Stimulated activated CD4-positive, alpha-beta T cell treated with anti-CD3 and anti-CD28 coated beads, TNF-alpha, amount 100 ng/mL, for 1 hour (primary cell): Measurements from ENCODE around the gene ZNF782.
"Not testable (repeated sequence)": the region's sequence is repeated elsewhere in the genome, so short reads cannot be mapped to it uniquely, and the experiment has no call there.

Experiments
- DNase-seq, 3 donors: peaks; one replicate each; pipeline ENCODE4 v3.0.0-alpha.2; 2020; ENCODE audit warnings: low read depth in 3 of 3, low spot score in 1 of 3

ZNF782 gene

GRCh38 chr9:96854651-96855273 is 448 bp upstream of the ZNF782 start:
- DNase-seq = no peak

DNA sequence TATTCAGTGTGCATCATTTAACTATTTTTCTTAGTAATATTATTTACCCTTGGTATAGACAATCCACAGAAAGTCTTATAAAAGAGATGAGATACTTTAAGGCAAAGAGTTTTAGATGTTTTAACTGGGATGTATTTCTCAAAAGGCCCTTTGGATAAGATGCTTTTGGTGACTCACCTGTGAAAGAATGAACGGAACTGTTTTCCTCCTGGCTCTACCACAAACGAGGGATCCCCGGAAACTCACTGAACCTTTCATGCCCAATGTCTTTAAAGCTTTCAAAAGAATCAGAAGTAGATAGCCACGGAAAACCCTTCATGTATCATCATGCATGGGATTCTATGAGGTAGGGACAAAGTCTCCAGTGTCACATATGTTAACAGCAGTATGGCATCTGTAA is 1.6 kb downstream of the ZNF782 start:
- DNase-seq = no peak

- no peak for DNase-seq
Measured at GRCh38 chr9:96844040-96844439, 10.3 kb downstream of the ZNF782 start.

- no peak for DNase-seq
Measured at GRCh38 chr9:96818533-96818932, 35.8 kb downstream of the ZNF782 start.

DNA sequence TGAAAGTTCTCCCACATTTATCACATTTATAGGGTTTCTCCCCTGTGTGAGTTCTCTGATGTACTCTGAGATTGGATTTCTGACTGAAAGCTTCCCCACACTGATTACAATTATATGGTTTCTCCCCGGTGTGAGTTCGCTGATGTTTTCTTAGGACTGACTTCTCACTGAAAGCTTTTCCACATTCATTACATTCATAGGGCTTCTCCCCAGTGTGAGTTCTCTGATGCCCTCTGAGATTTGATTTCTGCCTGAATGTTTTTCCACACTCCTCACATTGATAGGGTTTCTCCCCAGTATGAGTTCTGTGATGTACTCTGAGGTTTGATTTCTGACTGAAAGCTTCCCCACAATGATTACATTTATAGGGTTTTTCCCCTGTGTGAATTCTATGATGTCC is 36.3 kb downstream of the ZNF782 start:
- no peak for DNase-seq

DNA sequence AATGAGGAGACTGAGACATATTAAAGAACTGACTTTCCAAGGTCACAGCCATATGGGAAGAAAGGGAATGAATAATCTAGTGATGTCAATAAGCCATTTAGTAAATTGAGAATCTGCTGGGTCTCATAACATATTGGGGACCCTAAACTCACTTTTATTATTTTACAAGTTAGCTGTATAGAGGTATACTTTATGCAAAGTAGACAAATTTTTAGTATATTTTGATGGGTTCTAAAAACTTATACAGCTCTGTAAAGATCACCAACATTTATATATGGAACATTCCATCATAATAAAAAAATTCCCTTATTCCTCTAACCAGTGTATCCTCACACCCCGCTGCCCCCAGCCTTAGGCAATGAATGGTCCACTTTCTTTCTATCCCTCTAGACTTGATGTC is 40.7 kb downstream of the ZNF782 start:
- no peak for DNase-seq

DNA sequence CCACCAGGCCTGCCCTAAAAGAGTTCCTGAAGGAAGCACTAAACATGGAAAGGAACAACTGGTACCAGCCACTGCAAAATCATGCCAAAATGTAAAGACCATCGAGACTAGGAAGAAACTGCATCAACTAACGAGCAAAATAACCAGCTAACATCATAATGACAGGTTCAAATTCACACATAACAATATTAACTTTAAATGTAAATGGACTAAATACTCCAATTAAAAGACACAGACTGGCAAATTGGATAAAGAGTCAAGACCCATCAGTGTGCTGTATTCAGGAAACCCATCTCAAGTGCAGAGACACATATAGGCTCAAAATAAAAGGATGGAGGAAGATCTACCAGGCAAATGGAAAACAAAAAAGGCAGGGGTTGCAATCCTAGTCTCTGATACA is 55.4 kb downstream of the ZNF782 start:
- DNase-seq = not testable (repeated sequence)

GRCh38 chr9:96784021-96784420 is 70.3 kb downstream of the ZNF782 start:
- DNase-seq = no peak

DNA sequence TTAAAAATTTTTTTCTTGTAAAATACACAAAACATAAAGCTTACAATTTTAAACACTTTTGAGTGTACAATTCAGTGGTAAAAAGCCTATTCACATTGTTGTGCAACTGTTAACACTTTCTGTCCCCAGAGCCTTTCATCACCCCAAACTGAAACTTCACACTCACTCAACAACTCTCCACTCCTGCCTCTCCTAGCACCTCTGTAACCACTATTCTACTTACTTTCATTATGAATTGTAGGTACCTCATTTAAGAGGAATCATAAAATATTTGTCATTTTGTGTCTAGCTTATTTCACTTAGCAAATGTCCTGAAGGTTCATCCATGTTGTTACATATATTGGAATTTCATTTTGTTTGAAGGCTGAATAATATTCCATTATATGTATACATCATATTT is 72.1 kb downstream of the ZNF782 start:
- DNase-seq = no peak

DNA sequence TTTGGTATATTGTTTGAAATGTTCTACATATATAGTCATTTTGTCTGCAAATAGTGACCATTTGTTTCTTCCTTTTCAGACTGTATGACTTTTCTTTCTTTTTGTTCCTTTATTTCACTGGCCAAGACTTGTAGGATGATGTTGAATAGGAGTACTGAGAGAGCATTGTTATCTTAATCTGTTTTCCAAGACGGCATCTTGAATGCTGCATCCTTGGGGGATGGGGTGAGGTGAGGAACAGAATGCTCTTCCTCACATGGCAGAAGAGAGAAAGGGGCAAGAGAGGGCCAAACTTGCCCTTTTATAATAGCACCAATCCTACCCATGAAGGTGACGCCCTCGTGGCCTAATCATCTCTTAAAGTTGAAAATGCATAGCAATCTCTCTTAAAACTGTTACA is 72.8 kb downstream of the ZNF782 start:
- no peak for DNase-seq

DNA sequence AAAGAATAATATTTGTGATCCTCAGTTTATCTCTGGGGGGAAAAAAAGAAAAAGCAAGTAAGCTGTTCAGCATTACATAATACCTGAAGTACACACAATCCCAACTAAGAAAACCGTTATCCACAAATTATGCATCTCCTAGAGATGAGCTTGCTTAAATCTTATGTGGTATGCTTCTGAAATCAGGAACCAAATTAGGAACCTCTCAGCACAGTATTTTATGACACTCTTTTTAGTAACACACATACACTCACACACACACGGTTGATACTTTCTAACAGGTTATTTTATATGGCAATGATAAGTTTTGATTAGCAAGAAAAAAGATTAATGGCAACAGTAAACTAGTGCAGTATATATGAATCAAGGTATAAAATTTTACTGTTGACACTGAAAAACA is 75.2 kb downstream of the ZNF782 start:
- DNase-seq = no peak

GRCh38 chr9:96777426-96777864 is 76.9 kb downstream of the ZNF782 start:
- no peak for DNase-seq

GRCh38 chr9:96771124-96771523 is 83.2 kb downstream of the ZNF782 start:
- DNase-seq = no peak

DNA sequence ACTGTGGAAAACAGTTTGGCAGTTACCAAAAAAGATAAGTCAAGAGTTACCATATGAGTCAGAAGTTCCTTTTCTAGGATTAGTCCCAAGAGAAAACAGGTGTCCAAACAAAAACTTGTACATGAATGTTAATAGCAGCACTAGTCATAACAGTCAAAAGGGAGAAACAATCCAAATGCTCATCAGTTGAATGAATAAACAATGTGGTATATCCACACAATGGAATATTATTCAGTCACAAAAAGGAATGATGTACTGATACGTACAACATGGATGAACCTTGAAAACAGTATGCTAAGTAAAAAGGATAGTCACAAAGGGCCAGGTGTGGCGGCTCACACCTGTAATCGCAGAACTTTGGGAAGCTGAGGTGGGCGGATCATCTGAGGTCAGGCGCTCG is 84.3 kb downstream of the ZNF782 start:
- DNase-seq = no peak
